Keratinocyte (primary cell): ENCODE measurements around the gene STOX2.

ENCODE experiments used
- EZH2 ChIP-seq: IDR thresholded peaks from one replicate; pipeline ENCODE4 v1.6.1; 2012; ENCODE audit warnings: inconsistent platforms, mild to moderate bottlenecking, low read length, moderate library complexity
- TF ChIP-seq, protein P1 (sequence below), 3 experiments: IDR thresholded peaks in 1 of 3; conservative IDR thresholded peaks in 1 of 3; optimal IDR thresholded peaks in 1 of 3; 2 replicates in 2 of 3; 3 replicates in 1 of 3; pipeline versions ENCODE3 to v1.5.1; 2011; ENCODE audit warnings: low read length in 3 of 3, mild to moderate bottlenecking in 3 of 3, moderate library complexity in 2 of 3, control low read depth in 1 of 3, inconsistent platforms in 1 of 3; ENCODE audit not compliant: insufficient read depth in 2 of 3; ENCODE audit errors: extremely low read depth in 1 of 3

DNA sequence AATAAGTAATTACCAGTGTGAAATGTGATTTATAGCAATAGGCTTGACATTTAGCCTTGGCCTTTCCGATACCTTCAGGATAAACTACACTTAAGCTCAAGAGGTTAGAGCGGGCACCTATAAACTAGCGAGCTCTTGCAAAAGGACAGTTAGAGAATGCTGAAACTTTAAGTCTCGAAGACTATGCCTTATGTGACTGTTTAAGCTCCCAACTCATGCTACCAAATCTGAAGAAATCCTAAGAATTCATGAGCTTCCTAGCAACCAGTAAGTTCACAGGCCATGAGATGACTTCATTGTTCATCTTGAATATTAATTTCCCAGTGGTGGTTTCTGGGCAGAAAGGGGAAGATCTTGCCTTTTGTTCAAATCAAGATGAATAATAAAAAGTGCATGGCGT, 4.7 kb downstream of the STOX2 start:
- TF ChIP-seq EZH2 = no peak
- TF ChIP-seq, protein P1, sequence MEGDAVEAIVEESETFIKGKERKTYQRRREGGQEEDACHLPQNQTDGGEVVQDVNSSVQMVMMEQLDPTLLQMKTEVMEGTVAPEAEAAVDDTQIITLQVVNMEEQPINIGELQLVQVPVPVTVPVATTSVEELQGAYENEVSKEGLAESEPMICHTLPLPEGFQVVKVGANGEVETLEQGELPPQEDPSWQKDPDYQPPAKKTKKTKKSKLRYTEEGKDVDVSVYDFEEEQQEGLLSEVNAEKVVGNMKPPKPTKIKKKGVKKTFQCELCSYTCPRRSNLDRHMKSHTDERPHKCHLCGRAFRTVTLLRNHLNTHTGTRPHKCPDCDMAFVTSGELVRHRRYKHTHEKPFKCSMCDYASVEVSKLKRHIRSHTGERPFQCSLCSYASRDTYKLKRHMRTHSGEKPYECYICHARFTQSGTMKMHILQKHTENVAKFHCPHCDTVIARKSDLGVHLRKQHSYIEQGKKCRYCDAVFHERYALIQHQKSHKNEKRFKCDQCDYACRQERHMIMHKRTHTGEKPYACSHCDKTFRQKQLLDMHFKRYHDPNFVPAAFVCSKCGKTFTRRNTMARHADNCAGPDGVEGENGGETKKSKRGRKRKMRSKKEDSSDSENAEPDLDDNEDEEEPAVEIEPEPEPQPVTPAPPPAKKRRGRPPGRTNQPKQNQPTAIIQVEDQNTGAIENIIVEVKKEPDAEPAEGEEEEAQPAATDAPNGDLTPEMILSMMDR (optimal IDR thresholded peaks at IDR 0.05 in 1 of 3, IDR thresholded peaks at IDR 0.05 in 1 of 3, conservative IDR thresholded peaks at IDR 0.05 in 1 of 3; ENCODE audit: extremely low read depth in 1 of 3, insufficient read depth in 2 of 3, low read length in 3 of 3) = no peak
